ENCODE results near the gene GRWD1. TPM values are rescaled to one million over a fixed set of nuclear protein-coding genes. Genes with fewer than 3 reads are reported as not detected.

The GRWD1 gene
- total RNA-seq, 4 donors from 2014 or later, result 9.4 to 49.7 (median 13.6) TPM

DNA sequence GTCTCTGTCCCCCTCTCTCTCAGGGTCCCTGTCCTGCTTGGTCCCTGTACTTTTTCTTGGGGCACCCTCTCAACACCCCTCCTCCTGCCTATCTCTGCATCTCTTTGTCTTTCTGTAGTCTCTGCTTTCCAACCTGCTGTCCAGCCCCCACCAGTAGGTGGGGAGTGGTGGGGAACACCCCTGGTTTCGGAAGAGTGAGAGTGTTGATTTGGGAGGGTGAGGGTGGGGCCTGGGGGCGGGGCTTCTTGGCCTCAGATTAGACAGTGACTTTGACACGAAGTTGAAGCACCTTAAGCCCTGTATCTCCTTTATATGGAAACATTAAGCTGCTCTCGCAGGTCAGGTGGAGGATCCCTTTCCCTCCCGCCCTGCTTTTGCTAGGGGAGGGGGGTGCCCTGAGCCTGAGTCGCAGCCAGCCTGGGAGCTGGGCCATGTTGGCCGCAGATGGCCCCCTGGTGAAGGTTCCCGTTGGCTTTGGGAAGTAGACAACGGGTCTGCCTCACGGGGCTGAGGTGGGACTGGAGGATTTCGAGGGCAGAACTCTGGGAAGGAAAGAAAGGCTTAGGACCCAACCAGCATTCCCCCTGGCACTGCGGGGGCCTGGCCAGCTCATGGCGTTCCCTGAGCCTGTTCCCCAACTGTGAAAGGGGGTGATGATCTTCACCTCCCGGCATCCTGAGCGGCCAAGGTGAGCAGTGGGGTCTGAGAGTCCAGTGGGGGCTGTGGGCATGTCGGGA, 9.6 kb downstream of the GRWD1 start, which contains the start of gene KCNJ14:
Gene KCNJ14, plus strand, starts transcription at position 404 of the 737 bp plus-strand sequence. CDS start 6,151 bp downstream, outside the sequence.
- Histone ChIP-seq H3K27me3 (no peaks in the 10 kb centered on the region), H3K4me3 (no peak within 1 kb of the TSS), H3K27ac (no peak within 1 kb of the TSS), H3K36me3 (peaks cover 0 to 28% (median 13%) of the 10 kb centered on the region in 4 donors), H3K9me3 (no peaks in the 10 kb centered on the region), H3K4me1 (no peaks in the 10 kb centered on the region)
- in situ Hi-C loops (cut with MboI; ENCODE audit: low pct_ligation_motif_present in 1 of 4, low pct_unique_long_range_greater_than_20kb in 1 of 4, low sequenced_read_pairs in 3 of 4) (no loop called here), intact Hi-C loops (cut with DNase I; ENCODE audit: low total_unique reads) (no loop called here)
- 85% methylated on average over 16 of the region's 16 CpGs; no CpG with 5 or more reads in 1 of the 2 donors for WGBS, 2 donors (ENCODE audit: low coverage in 1 of 2)
- TF ChIP-seq POLR2A (IDR thresholded peaks at IDR 0.05), result no peak
- no peak for TF ChIP-seq POLR2AphosphoS5 (IDR thresholded peaks at IDR 0.05)
- TF ChIP-seq, protein P1, sequence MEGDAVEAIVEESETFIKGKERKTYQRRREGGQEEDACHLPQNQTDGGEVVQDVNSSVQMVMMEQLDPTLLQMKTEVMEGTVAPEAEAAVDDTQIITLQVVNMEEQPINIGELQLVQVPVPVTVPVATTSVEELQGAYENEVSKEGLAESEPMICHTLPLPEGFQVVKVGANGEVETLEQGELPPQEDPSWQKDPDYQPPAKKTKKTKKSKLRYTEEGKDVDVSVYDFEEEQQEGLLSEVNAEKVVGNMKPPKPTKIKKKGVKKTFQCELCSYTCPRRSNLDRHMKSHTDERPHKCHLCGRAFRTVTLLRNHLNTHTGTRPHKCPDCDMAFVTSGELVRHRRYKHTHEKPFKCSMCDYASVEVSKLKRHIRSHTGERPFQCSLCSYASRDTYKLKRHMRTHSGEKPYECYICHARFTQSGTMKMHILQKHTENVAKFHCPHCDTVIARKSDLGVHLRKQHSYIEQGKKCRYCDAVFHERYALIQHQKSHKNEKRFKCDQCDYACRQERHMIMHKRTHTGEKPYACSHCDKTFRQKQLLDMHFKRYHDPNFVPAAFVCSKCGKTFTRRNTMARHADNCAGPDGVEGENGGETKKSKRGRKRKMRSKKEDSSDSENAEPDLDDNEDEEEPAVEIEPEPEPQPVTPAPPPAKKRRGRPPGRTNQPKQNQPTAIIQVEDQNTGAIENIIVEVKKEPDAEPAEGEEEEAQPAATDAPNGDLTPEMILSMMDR (IDR thresholded peaks at IDR 0.05), result no peak
- TF ChIP-seq EP300 (IDR thresholded peaks at IDR 0.05; ENCODE audit: low read depth), result no peak
- DNase-seq, result no peak

DNA sequence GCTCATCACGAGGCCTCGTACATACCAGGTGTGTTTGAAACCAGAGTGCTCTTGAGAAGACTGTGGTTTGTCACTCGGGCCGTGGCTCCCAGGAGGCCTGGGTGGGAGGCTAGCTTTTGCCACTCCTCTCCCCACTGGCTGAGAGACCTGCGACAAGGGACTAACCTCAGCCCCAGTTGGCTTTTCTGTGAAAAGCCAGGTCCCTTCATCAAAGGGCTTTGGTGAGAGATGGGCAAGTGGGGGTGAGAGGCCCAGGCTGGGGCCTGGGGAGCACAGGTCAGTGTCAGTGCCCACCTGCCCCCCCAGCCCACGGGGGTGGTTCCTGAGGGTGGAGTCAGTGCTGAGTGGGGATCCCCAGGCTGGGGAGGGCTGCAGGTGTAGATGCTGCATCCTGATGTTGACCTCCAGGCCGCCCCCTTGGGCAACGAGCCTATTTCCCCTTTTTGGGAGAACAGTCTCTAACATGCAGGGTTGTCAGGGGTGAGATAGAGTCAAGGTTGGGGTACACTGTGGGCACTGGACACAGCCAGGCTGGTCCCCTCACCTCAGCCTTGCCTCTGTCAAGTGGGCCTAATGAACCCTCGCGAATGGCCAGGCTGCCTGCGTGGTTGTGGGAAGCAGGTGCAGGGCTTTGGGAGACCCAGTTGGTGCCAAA, 10.3 kb downstream of the GRWD1 start:
- Histone ChIP-seq H3K4me3 (no peak overlapping the region), H3K36me3 (peaks cover 0 to 21% (median 10%) of the 10 kb centered on the region in 4 donors), H3K27ac (no peak overlapping the region), H3K27me3 (no peaks in the 10 kb centered on the region), H3K4me1 (no peaks in the 10 kb centered on the region), H3K9me3 (no peaks in the 10 kb centered on the region)
- TF ChIP-seq POLR2AphosphoS5 (IDR thresholded peaks at IDR 0.05) (no peak), EP300 (IDR thresholded peaks at IDR 0.05; ENCODE audit: low read depth) (no peak), POLR2A (IDR thresholded peaks at IDR 0.05) (no peak)
- TF ChIP-seq, protein P1 (IDR thresholded peaks at IDR 0.05), result no peak
- in situ Hi-C loops (cut with MboI; ENCODE audit: low pct_ligation_motif_present in 1 of 4, low pct_unique_long_range_greater_than_20kb in 1 of 4, low sequenced_read_pairs in 3 of 4) (no loop called here), intact Hi-C loops (cut with DNase I; ENCODE audit: low total_unique reads) (no loop called here)
- no peak for DNase-seq
- 85% methylated on average over 11 of the region's 11 CpGs; no CpG with 5 or more reads in 1 of the 2 donors for WGBS, 2 donors (ENCODE audit: low coverage in 1 of 2)

DNA sequence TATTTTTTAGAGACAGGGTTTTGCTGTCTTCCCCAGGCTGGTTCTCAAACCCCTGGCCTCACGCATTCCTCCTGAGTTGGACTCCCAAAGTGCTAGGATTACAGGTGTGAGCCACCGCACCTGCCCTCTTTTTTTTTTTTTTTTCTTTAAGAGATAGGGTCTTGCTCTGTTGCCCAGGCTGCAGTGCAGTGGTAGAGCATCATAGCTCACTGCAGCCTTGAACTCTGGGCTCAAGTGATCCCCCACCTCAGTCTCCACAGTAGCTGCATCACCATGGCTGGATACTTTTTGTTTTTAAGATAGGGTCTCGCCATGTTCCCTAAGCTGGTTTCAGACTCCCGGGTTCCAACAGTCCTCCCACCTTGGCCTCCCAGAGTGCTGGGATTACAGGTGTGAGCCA, 11.1 kb downstream of the GRWD1 start:
- TF ChIP-seq POLR2A (IDR thresholded peaks at IDR 0.05), result no peak
- TF ChIP-seq POLR2AphosphoS5 (IDR thresholded peaks at IDR 0.05), result no peak
- no peak for TF ChIP-seq EP300 (IDR thresholded peaks at IDR 0.05; ENCODE audit: low read depth)
- TF ChIP-seq, protein P1 (IDR thresholded peaks at IDR 0.05), result no peak
- 90 to 94% methylated on average over 4 of the region's 4 CpGs for whole genome bisulfite sequencing, 2 donors (ENCODE audit: low coverage in 1 of 2)
- Histone ChIP-seq H3K4me1 (no peaks in the 10 kb centered on the region), H3K27me3 (no peaks in the 10 kb centered on the region), H3K36me3 (peaks cover 0 to 13% (median 6%) of the 10 kb centered on the region in 4 donors), H3K9me3 (no peaks in the 10 kb centered on the region), H3K4me3 (no peak overlapping the region), H3K27ac (no peak overlapping the region)
- in situ Hi-C loops (cut with MboI; ENCODE audit: low pct_ligation_motif_present in 1 of 4, low pct_unique_long_range_greater_than_20kb in 1 of 4, low sequenced_read_pairs in 3 of 4), result no loop called here
- no peak for DNase-seq
- intact Hi-C loops (cut with DNase I; ENCODE audit: low total_unique reads), result no loop called here

DNA sequence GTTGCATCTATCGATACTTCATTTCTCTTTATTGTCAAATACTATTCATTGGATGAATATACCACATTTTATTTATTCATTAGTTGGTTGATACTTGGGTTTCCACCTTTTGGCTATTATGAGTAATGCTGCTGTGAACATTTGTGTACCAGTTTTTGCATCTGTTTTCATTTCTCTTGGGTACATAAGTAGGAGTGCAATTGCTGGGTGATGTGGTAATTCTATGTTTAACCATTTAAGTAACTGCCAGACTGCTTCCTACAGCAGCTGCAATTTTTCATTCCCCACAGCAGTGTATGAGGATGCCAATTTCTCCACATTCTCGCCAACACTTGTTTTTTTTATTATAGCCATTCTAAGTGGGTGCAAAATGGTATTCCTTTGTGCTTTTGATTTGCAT, 12.2 kb downstream of the GRWD1 start:
- Histone ChIP-seq H3K4me3 (no peak overlapping the region), H3K27ac (no peak overlapping the region), H3K4me1 (no peaks in the 10 kb centered on the region), H3K36me3 (peaks cover 0 to 10% (median 2%) of the 10 kb centered on the region in 4 donors), H3K27me3 (no peaks in the 10 kb centered on the region), H3K9me3 (no peaks in the 10 kb centered on the region)
- WGBS, 2 donors (ENCODE audit: low coverage in 1 of 2), result 85 to 89% methylated on average over 1 to 2 of the region's 2 CpGs
- no peak for DNase-seq
- intact Hi-C loops (cut with DNase I; ENCODE audit: low total_unique reads), result no loop called here
- in situ Hi-C loops (cut with MboI; ENCODE audit: low pct_ligation_motif_present in 1 of 4, low pct_unique_long_range_greater_than_20kb in 1 of 4, low sequenced_read_pairs in 3 of 4), result no loop called here
- TF ChIP-seq EP300 (IDR thresholded peaks at IDR 0.05; ENCODE audit: low read depth), result no peak
- TF ChIP-seq POLR2AphosphoS5 (IDR thresholded peaks at IDR 0.05), result no peak
- TF ChIP-seq, protein P1 (IDR thresholded peaks at IDR 0.05), result no peak
- no peak for TF ChIP-seq POLR2A (IDR thresholded peaks at IDR 0.05)
